GM10266 (cell line): ENCODE measurements around the gene LMF1.

Experiments used
- DNase-seq: peaks from one replicate; pipeline ENCODE4 v3.0.0; 2012; ENCODE audit errors: extremely low spot score
- TF ChIP-seq, protein P1 (sequence below): IDR thresholded peaks from 2 replicates; pipeline ENCODE4 v1.5.1; 2012; ENCODE audit warnings: mild to moderate bottlenecking, low read depth; ENCODE audit not compliant: control insufficient read depth, insufficient read depth; ENCODE audit errors: missing control alignments

LMF1 gene

DNA sequence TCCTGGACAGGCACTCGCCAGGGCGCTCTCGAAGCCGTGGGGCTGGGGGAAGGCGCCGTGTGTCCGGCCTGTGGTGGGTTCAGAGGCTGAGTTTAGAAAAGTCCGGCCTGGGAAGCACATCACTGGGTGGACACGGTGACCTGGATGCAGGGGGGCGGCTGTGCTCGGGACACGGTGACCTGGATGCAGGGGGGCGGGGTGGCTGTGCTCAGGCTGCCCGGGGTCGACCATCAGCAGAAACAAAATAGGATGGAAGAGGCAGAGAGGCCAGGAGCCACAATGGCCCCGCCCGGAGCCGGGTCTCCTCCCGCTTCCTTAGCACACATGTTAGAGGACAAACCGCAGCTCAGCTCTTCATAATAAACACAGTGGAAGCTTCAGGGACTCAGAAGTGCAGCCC is 127.0 kb downstream of the LMF1 start:
- no peak for DNase-seq
- TF ChIP-seq, protein P1, sequence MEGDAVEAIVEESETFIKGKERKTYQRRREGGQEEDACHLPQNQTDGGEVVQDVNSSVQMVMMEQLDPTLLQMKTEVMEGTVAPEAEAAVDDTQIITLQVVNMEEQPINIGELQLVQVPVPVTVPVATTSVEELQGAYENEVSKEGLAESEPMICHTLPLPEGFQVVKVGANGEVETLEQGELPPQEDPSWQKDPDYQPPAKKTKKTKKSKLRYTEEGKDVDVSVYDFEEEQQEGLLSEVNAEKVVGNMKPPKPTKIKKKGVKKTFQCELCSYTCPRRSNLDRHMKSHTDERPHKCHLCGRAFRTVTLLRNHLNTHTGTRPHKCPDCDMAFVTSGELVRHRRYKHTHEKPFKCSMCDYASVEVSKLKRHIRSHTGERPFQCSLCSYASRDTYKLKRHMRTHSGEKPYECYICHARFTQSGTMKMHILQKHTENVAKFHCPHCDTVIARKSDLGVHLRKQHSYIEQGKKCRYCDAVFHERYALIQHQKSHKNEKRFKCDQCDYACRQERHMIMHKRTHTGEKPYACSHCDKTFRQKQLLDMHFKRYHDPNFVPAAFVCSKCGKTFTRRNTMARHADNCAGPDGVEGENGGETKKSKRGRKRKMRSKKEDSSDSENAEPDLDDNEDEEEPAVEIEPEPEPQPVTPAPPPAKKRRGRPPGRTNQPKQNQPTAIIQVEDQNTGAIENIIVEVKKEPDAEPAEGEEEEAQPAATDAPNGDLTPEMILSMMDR: no peak

DNA sequence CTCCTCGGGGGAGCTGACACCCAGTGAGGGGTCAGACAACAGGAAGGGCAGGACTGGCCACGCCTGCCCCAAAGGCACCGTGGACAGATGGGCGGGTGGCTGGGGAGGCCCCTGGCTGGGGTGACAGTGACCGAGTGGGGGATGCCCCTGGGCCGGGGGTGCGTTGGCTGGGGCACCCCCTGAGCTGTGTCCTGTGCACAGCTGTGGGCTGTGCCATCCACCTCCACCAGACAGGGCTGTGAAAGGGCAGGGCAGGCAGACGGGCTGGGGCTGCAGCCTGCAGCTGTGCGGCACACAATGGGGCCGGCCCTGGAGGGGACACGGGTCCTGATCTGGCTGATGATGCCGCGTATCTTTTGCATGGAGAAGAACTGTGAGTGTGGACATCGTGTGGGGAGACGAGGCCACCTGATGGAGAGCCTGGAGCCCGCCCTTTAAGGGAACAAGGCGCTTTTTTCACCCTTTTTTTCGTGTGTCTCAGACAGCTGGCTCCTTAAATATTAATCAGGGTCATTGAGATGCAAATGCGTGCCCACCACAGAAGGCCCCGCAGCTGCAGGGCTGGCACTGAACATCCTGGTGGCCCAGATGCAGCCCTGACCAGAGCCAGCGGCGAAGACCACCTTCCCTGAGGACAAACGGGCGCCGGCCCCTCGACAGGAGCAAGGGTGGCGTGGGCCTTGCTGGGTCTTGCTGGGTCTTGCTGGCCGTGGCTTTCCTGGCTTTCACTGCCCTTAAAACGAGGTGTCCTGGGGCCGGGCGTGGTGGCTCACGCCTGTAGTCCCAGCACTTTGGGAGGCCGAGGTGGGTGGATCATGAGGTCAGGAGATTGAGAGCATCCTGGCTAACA is 127.8 kb downstream of the LMF1 start:
- no peak for DNase-seq
- TF ChIP-seq, protein P1: no peak

DNA sequence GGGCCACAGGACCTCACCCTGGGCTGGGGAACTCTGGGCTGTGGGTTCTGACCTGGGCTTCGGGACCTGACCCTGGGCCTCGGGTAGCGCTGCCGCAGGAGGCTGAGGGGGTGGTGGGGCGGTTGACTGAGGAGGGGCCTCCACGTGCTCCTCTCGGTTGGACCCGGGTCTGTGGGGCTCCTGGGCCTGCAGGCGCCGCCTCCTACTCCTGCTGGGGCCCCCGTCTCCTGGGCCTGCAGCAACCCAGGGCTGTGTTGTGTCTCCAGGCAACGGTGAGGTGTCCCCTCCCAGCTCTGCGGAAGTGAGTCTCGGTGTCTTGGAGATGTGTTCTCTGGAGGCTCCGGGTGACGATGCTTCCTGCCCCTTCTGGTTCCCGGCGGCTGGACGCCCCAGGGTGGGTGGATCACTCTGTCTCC is 128.7 kb downstream of the LMF1 start:
- TF ChIP-seq, protein P1: no peak
- DNase-seq: no peak

DNA sequence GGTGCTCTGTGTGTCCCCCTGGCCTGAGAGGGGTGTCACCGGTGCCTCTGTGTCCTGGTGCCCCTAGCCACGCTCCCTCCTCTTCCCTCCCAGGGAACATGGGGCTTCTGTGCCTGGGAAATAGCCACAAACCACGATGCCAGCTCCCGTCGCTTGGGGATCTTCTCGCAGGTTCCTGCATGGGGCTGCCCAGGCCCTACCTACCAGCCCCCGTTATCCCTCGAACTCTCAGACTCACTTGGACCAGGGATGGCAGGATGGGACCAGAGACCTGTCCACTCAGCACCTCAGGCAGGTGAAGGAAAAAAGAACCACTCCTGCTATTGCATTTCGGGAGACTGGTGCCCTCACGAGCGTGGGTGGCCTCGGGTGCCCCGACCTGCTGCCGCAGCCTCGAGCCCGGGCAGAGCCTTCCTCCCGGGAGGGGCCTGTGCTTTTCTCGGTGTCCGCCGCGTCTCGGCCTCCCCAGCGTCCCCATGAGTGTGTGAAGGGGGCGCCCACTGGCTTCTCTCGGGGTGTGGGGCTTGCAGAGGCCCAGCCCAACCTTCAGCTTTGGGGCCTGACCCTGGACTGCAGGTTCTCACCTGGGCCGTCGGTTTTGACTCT is 129.2 kb downstream of the LMF1 start:
- no peak for DNase-seq
- TF ChIP-seq, protein P1: no peak

DNA sequence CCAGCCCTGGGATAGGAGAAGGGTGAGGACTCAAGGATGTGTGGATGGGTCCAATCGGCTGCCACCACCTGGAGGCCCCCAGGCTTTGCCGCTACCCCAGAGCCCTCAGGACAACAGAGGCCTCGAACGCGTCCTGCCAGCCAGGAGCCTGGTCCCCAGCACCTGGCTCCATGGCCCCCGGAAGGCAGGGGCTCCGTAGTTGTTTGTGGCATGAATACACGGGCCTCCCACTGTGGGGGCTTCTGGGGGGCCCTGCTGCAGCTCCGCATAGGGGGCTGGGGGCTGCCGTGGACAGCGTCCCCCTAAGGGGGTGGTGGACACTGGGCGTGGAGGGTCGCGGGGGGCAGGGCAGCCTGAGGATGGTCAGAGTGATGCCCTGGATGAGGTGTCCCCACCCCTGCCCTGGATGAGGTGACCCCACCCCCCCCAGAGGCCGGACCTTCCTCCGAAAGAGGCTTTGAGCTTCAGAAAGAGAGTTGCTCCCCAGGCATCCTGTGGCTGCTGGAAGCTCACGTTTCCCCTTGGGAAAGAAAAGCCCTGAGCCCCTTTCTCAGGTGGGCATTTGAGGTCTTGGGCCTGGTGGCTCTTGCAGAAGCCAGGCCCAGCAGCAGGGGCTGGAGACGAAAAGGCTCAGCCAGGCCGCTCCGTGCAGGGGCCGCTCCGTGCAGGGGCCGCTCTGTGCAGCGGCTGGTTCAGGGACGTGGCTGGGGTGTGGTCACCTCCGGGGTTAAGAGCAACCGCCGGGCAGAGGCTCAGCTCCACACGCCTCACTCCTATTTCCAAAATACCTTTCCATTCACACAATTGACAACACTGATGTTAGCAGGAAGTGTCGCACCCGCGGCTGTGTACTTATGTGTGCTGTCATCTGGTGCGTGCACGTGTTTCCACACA is 130.0 kb downstream of the LMF1 start:
- TF ChIP-seq, protein P1: no peak
- DNase-seq: no peak

DNA sequence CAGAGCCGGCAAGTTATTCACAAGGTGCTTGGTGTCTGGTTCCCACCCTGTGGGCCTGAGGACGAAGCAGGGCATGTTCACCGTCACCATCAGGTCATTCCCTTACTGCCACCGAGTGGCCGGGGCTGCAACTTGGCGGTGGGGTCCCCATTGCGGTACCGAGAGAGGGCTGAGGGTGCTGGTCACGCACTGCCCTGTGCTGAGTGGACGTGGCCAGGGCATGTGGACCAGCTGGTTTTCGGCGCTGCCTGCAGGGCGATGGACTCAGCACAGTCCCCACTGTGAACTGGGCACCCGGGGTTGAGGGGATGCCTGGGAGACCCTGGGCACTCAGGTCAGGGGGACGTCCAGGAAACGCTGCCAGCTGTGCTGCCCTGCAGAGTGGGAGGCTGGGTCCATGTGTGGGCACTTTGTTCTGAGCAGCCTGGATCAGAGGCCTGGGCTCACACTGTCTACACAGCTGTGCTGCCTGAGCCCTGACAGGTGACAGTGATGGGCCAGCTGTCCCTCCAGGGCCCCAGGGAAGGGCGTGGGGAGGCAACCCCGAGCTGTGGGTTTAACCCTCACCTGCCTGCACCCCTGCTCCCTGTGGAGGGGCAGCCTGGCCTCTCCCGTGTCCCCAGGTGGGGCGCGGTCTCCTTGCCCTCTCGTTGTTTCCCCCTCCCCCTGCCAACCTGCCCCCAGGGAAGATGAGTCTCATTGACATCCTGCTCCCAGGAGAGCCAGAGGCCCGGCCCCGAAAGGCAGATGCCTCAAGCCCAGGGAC is 131.0 kb downstream of the LMF1 start:
- DNase-seq: no peak
- TF ChIP-seq, protein P1: no peak
